Glutamatergic neuron (in vitro differentiated cells): ENCODE results near the gene PMEPA1. TPM values are rescaled to one million over a fixed set of nuclear protein-coding genes. Genes with fewer than 3 reads are reported as not detected.

Experiments used
- DNase-seq: peaks from one replicate; pipeline ENCODE4 v3.0.0; 2022
- H3K27ac Mint-ChIP-seq: one replicate; pipeline ENCODE4 v1.8.0; 2020; ENCODE audit warnings: mild to moderate bottlenecking, mixed read lengths, inconsistent platforms; ENCODE audit not compliant: unreplicated experiment
- H3K27me3 Mint-ChIP-seq: one replicate; pipeline ENCODE4 v1.8.0; 2020; ENCODE audit warnings: mild to moderate bottlenecking, moderate library complexity, mixed read lengths, inconsistent platforms; ENCODE audit not compliant: unreplicated experiment
- H3K36me3 Mint-ChIP-seq: one replicate; pipeline ENCODE4 v1.8.0; 2020; ENCODE audit warnings: mild to moderate bottlenecking, mixed read lengths, inconsistent platforms; ENCODE audit not compliant: unreplicated experiment
- H3K4me1 Mint-ChIP-seq: one replicate; pipeline ENCODE4 v1.8.0; 2020; ENCODE audit warnings: mild to moderate bottlenecking, low read depth, mixed read lengths, inconsistent platforms; ENCODE audit not compliant: unreplicated experiment
- H3K4me3 Mint-ChIP-seq: one replicate; pipeline ENCODE4 v1.8.0; 2020; ENCODE audit warnings: mild to moderate bottlenecking, mixed read lengths, inconsistent platforms; ENCODE audit not compliant: unreplicated experiment
- H3K9me3 Mint-ChIP-seq: one replicate; pipeline ENCODE4 v1.8.0; 2020; ENCODE audit warnings: mild to moderate bottlenecking, moderate library complexity, mixed read lengths, inconsistent platforms; ENCODE audit not compliant: unreplicated experiment
- CTCF ChIP-seq: fragments of 200-600 bp; sonication (generic); IDR thresholded peaks from one replicate; pipeline ENCODE4 v1.5.0; 2021; ENCODE audit not compliant: partially characterized antibody, unreplicated experiment
- total RNA-seq: library from RNA; stranded (reverse); fragmentation: NEBNext Ultra II Directional; extraction: Animal tissue kit (Norgen Biotek cat#: 25700); gene quantifications from one replicate; pipeline ENCODE4 v1.2.1, GENCODE V29; 2021; ENCODE audit not compliant: unreplicated experiment

PMEPA1 gene
- total RNA-seq, 1 donor from 2014 or later, result 14.4 TPM

- Mint-ChIP-seq H3K4me3 (no peak overlapping the region), H3K27me3 (peaks cover 2% of the 10 kb centered on the region), H3K36me3 (peaks cover 7% of the 10 kb centered on the region), H3K27ac (no peak overlapping the region), H3K4me1 (peaks cover 7% of the 10 kb centered on the region), H3K9me3 (peaks cover 2% of the 10 kb centered on the region)
- no peak for DNase-seq
- TF ChIP-seq CTCF, result no peak
Measured at GRCh38 chr20:57653546-57653900, 56.3 kb downstream of the PMEPA1 start.

- peaks cover 7% of the 10 kb centered on the region for H3K36me3 Mint-ChIP-seq
- H3K4me3 Mint-ChIP-seq, result no peak overlapping the region
- DNase-seq, result no peak
- H3K9me3 Mint-ChIP-seq, result peaks cover 2% of the 10 kb centered on the region
- no peak overlapping the region for H3K27ac Mint-ChIP-seq
- H3K4me1 Mint-ChIP-seq, result peaks cover 7% of the 10 kb centered on the region
- peaks cover under 1% of the 10 kb centered on the region for H3K27me3 Mint-ChIP-seq
- TF ChIP-seq CTCF, result no peak
Measured at GRCh38 chr20:57652606-57653545, 56.9 kb downstream of the PMEPA1 start.

- H3K4me3 Mint-ChIP-seq, result no peak overlapping the region
- peaks cover 2% of the 10 kb centered on the region for H3K9me3 Mint-ChIP-seq
- H3K27me3 Mint-ChIP-seq, result no peaks in the 10 kb centered on the region
- peaks cover 7% of the 10 kb centered on the region for H3K4me1 Mint-ChIP-seq
- H3K27ac Mint-ChIP-seq, result no peak overlapping the region
- peaks cover 7% of the 10 kb centered on the region for H3K36me3 Mint-ChIP-seq
- no peak for TF ChIP-seq CTCF
- no peak for DNase-seq
Measured at GRCh38 chr20:57651881-57652605, 57.8 kb downstream of the PMEPA1 start.

DNA sequence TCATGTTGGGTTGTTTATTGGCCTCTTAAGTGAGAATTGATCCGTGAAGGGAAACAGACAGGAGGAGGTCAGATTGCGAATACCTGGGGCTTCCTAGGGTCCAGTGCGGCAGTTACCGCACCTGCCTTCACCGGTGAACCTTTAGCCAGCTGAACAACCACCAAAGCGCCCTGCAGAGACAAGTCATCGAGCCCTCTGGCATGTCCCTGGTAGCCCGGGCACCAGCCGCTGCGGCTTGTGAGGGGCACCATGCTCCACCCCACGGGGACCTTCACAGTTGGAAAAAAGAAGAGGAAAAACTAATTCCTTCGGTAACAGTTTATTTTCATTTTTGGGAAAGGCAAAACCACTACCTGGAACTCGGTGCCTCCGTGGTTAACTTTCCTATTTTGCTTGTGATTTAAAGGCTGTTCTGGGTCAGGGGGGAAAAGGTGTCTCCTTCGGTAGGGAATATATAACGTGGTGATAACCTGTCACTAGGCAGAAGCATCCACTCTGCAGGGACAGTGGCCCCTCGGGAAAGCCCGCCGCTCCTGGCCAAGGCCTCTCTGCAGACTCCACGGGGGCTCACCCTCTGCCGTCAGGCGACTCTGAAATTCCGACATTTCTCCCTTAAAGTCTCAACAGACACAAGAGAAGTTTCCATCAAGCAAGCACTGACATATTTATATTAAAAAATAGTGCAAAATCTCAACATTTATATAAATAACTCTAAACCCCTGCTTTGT lies 58.9 kb downstream of the PMEPA1 start:
- Mint-ChIP-seq H3K4me3 (no peak overlapping the region), H3K9me3 (peaks cover 2% of the 10 kb centered on the region), H3K4me1 (peaks cover 7% of the 10 kb centered on the region), H3K27ac (no peak overlapping the region), H3K27me3 (no peaks in the 10 kb centered on the region), H3K36me3 (peaks cover 11% of the 10 kb centered on the region)
- TF ChIP-seq CTCF, result no peak
- DNase-seq, result no peak
